Fibroblast of villous mesenchyme (primary cell): ENCODE data around the gene MRFAP1L1. TPM values are rescaled to one million over a fixed set of nuclear protein-coding genes. Genes with fewer than 3 reads are reported as not detected.

Experiments used
- DNase-seq: peaks from one replicate; pipeline ENCODE4 v3.0.0-alpha.2; 2010; ENCODE audit warnings: low read depth
- H3K4me3 ChIP-seq: 2 replicates; pipeline ENCODE4 v1.5.1; 2011; ENCODE audit warnings: low read depth, mild to moderate bottlenecking, low read length
- CTCF ChIP-seq: IDR thresholded peaks from 2 replicates; pipeline ENCODE4 v1.5.1; 2012; ENCODE audit warnings: low read depth, mild to moderate bottlenecking, low read length; ENCODE audit not compliant: insufficient read depth
- total RNA-seq: library from RNA; depleted of rRNA; stranded (reverse); fragments of >200 nt; gene quantifications from 2 replicates; pipeline ENCODE4 v1.2.3, GENCODE V29; 2012

The MRFAP1L1 gene
- total RNA-seq, 1 donor = 42.7 TPM

DNA sequence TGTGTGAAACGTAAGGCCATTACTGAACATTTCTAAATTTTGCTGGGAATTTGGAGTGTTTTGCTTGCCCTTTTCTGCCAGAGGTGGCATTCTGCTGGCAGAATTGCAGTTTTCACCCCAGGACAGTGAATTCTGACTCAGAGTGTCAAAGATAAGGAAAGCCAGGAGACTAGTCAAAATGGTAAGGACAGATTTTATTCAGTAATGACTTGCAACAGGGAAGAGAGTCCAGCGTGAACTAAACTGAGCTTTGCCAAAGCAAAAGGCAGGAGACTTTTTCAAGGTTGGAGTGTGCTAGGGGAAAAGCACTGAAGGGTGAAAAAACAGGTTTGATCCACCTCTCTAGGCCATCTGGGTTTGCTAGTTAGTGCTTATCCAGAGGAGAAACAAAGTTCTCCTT, 49.8 kb downstream of the MRFAP1L1 start:
- H3K4me3 ChIP-seq = no peak overlapping the region
- no peak for TF ChIP-seq CTCF
- no peak for DNase-seq

DNA sequence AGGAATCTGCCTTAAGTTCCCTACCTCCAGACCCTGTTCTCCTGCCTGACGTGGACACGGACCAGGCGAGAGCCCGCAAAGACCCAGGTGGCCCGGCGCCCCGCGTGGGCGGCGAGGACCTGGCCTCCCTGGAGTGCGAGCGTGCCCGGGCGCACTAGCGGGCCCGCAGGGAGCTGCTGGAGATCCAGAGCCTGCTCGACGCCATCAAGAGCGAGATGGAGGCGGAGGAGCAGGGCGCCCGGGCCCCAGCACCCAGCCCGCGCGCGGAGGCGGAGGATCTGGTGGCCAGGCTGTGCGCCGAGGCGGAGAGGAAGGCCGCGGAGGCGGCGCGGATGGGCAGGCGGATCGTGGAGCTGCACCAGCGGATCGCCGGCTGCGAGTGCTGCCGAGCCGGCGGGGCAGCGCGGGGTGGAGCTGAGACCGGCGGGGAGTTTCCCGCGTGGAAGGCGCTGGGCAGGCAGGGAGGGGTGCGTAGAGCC, 51.0 kb downstream of the MRFAP1L1 start:
- H3K4me3 ChIP-seq = peak overlapping the region; percentile 43
- no peak for TF ChIP-seq CTCF
- DNase-seq = peak; percentile 42

GRCh38 chr4:6658209-6658595, 51.5 kb downstream of the MRFAP1L1 start:
- peak; percentile 10 for DNase-seq
- H3K4me3 ChIP-seq = no peak overlapping the region
- no peak for TF ChIP-seq CTCF

Other genes with a start within 250 kb of the MRFAP1L1 start
- gene PPP2R2C, start 237.3 kb downstream of the MRFAP1L1 start, total RNA-seq = not detected in 2 replicates
- 13.9 and 14.2 TPM in 2 replicates for gene MAN2B2, start 134.7 kb downstream of the MRFAP1L1 start, total RNA-seq
- gene MRFAP1, start 69.2 kb downstream of the MRFAP1L1 start, total RNA-seq = 105 and 127 TPM in 2 replicates
- gene S100P, start 16.0 kb downstream of the MRFAP1L1 start, total RNA-seq = not detected in 2 replicates
- 10.4 and 12.6 TPM in 2 replicates for gene BLOC1S4, start 6.3 kb upstream of the MRFAP1L1 start, total RNA-seq
- gene KIAA0232, start 72.9 kb upstream of the MRFAP1L1 start, total RNA-seq = 23.2 and 29.8 TPM in 2 replicates
- gene TBC1D14, start 200.0 kb upstream of the MRFAP1L1 start, total RNA-seq = 39.0 and 42.3 TPM in 2 replicates